Suprapubic skin (tissue), 4 donors: ENCODE results near the gene TCF3.
"Not testable (repeated sequence)": the region's sequence is repeated elsewhere in the genome, so short reads cannot be mapped to it uniquely, and the experiment has no call there.

Experiments used
- EP300 ChIP-seq: sonication (generic); formaldehyde crosslinking; IDR thresholded peaks from one replicate; pipeline ENCODE4 v1.6.1; 2017; ENCODE audit warnings: antibody characterized with exemption
- POLR2A ChIP-seq, 2 donors: fragments of 450-650 bp; IDR thresholded peaks; one replicate each; pipeline ENCODE4 v1.6.1; 2017; ENCODE audit warnings: antibody characterized with exemption in 2 of 2, mild to moderate bottlenecking in 2 of 2, moderate library complexity in 2 of 2
- POLR2AphosphoS5 ChIP-seq, 3 donors: sonication (generic); formaldehyde crosslinking; IDR thresholded peaks; one replicate each; pipeline ENCODE4 v1.6.1; 2017; ENCODE audit warnings: antibody characterized with exemption in 3 of 3
- TF ChIP-seq, protein P1 (sequence below), 2 donors: fragments of 200-600 bp in 1 of 2; fragments of 450-650 bp in 1 of 2; sonication (generic) in 1 of 2; IDR thresholded peaks; one replicate each; pipeline ENCODE4 v1.5.1; 2016 to 2019; ENCODE audit warnings: antibody characterized with exemption in 2 of 2, mild to moderate bottlenecking in 1 of 2, moderate library complexity in 1 of 2

DNA sequence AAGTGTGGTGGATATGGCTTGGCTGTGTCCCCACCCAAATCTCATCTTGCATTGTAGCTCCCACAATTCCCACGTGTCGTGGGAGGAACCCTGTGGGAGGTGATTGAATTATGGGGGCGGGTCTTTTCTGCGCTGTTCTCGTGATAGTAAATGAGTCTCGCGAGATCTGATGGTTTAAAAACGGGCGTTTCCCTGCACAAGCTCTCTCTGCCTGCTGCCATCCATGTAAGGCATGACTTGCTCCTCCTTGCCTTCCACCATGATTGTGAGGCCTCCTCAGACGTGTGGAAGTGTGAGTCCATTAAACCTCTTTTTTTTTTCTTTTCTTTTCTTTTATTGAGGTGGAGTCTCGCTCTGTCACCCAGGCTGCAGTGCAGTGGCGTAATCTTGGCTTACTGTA, 43.1 kb upstream of the TCF3 start:
- TF ChIP-seq, protein P1, sequence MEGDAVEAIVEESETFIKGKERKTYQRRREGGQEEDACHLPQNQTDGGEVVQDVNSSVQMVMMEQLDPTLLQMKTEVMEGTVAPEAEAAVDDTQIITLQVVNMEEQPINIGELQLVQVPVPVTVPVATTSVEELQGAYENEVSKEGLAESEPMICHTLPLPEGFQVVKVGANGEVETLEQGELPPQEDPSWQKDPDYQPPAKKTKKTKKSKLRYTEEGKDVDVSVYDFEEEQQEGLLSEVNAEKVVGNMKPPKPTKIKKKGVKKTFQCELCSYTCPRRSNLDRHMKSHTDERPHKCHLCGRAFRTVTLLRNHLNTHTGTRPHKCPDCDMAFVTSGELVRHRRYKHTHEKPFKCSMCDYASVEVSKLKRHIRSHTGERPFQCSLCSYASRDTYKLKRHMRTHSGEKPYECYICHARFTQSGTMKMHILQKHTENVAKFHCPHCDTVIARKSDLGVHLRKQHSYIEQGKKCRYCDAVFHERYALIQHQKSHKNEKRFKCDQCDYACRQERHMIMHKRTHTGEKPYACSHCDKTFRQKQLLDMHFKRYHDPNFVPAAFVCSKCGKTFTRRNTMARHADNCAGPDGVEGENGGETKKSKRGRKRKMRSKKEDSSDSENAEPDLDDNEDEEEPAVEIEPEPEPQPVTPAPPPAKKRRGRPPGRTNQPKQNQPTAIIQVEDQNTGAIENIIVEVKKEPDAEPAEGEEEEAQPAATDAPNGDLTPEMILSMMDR (IDR thresholded peaks at IDR 0.05), result not testable (repeated sequence)
- TF ChIP-seq POLR2A (IDR thresholded peaks at IDR 0.05); POLR2AphosphoS5 (IDR thresholded peaks at IDR 0.05); EP300: not testable (repeated sequence)
